Keratinocyte (primary cell): ENCODE data around the gene RAP2A.

Experiments used
- CTCF ChIP-seq, 3 experiments: IDR thresholded peaks in 1 of 3; conservative IDR thresholded peaks in 1 of 3; optimal IDR thresholded peaks in 1 of 3; 2 replicates in 2 of 3; 3 replicates in 1 of 3; pipeline versions ENCODE3 to v1.5.1; 2011; ENCODE audit warnings: low read length in 3 of 3, mild to moderate bottlenecking in 3 of 3, moderate library complexity in 2 of 3, control low read depth in 1 of 3, inconsistent platforms in 1 of 3; ENCODE audit not compliant: insufficient read depth in 2 of 3; ENCODE audit errors: extremely low read depth in 1 of 3
- EZH2 ChIP-seq: IDR thresholded peaks from one replicate; pipeline ENCODE4 v1.6.1; 2012; ENCODE audit warnings: inconsistent platforms, mild to moderate bottlenecking, low read length, moderate library complexity

GRCh38 chr13:97505017-97505416, 71.0 kb downstream of the RAP2A start:
- TF ChIP-seq CTCF (optimal IDR thresholded peaks at IDR 0.05 in 1 of 3, IDR thresholded peaks at IDR 0.05 in 1 of 3, conservative IDR thresholded peaks at IDR 0.05 in 1 of 3; ENCODE audit: extremely low read depth in 1 of 3, insufficient read depth in 2 of 3, low read length in 3 of 3) = no peak
- no peak for TF ChIP-seq EZH2
